ENCODE results near the gene ACAN. TPM values are rescaled to one million over a fixed set of nuclear protein-coding genes. Genes with fewer than 3 reads are reported as not detected.
A peak's percentile ranks its signal among the peaks of the same experiment; 100 is the strongest.

ACAN gene
- polyA plus RNA-seq, 3 donors, result not detected

GRCh38 chr15:88769161-88769971 is 33.9 kb upstream of the ACAN start:
- intact Hi-C loops (cut with micrococcal nuclease), result no loop called here
- peak overlapping the region in 1 of 2 donors; percentile 75 for H3K4me3 Mint-ChIP-seq
- H3K36me3 Mint-ChIP-seq, result no peaks in the 10 kb centered on the region
- Histone ChIP-seq H3K27ac (ENCODE audit: low read depth in 1 of 2, low read length in 2 of 2) (no peak overlapping the region), H3K9me3 (replicated peaks in 1 of 2; ENCODE audit: control insufficient read depth in 1 of 2, insufficient read depth in 1 of 2, low read length in 2 of 2) (peaks cover 9 to 20% of the 10 kb centered on the region in 2 donors), H4K20me1 (ENCODE audit: insufficient read depth, low read length) (no peaks in the 10 kb centered on the region), H2AFZ (ENCODE audit: insufficient read depth, low read depth, low read length, poor library complexity, severe bottlenecking) (no peak overlapping the region), H3K4me3 (replicated peaks in 1 of 3; ENCODE audit: low read depth in 2 of 3, low read length in 3 of 3) (no peak overlapping the region), H3K4me1 (ENCODE audit: control insufficient read depth in 1 of 2, insufficient read depth in 2 of 2, low read length in 2 of 2) (no peaks in the 10 kb centered on the region), H3K4me2 (replicated peaks; ENCODE audit: extremely low read depth, low read length, poor library complexity, severe bottlenecking) (no peak overlapping the region), H3K27me3 (ENCODE audit: control insufficient read depth in 2 of 2, insufficient read depth in 2 of 2, low read length in 2 of 2) (peaks cover 21 to 32% of the 10 kb centered on the region in 2 donors), H3K36me3 (replicated peaks in 1 of 2; ENCODE audit: control insufficient read depth in 1 of 2, insufficient read depth in 2 of 2, low read length in 2 of 2) (no peaks in the 10 kb centered on the region), H3K79me2 (ENCODE audit: insufficient read depth, low read length) (no peaks in the 10 kb centered on the region), H3K9ac (ENCODE audit: insufficient read depth, low read length, poor library complexity, severe bottlenecking) (no peak overlapping the region)
- peaks cover 2 to 27% (median 19%) of the 10 kb centered on the region in 7 donors for H3K9me3 Mint-ChIP-seq
- no peak for DNase-seq
- H3K4me1 Mint-ChIP-seq, result no peaks in the 10 kb centered on the region
- peaks cover 28 to 32% (median 30%) of the 10 kb centered on the region in 3 donors for H3K27me3 Mint-ChIP-seq (ENCODE audit: low read depth in 3 of 3)
- TF ChIP-seq CTCF (IDR thresholded peaks at IDR 0.05), result no peak
- 12% methylated on average over 32 of the region's 38 CpGs for WGBS (ENCODE audit: insufficient coverage)
- no peak overlapping the region for H3K27ac Mint-ChIP-seq

- H3K4me3 ChIP-seq (replicated peaks in 1 of 3; ENCODE audit: low read depth in 2 of 3, low read length in 3 of 3), result no peak overlapping the region
- H3K9me3 Mint-ChIP-seq, result peaks cover 2 to 24% (median 16%) of the 10 kb centered on the region in 7 donors
- peaks cover 5% of the 10 kb centered on the region in 2 donors for H3K27me3 ChIP-seq (ENCODE audit: control insufficient read depth in 2 of 2, insufficient read depth in 2 of 2, low read length in 2 of 2)
- no peak for TF ChIP-seq CTCF (IDR thresholded peaks at IDR 0.05)
- H3K27ac Mint-ChIP-seq, result no peak overlapping the region
- no peaks in the 10 kb centered on the region for H3K79me2 ChIP-seq (ENCODE audit: insufficient read depth, low read length)
- no peaks in the 10 kb centered on the region for H3K4me1 Mint-ChIP-seq
- no peaks in the 10 kb centered on the region for H4K20me1 ChIP-seq (ENCODE audit: insufficient read depth, low read length)
- peaks cover 6 to 13% (median 6%) of the 10 kb centered on the region in 3 donors for H3K27me3 Mint-ChIP-seq (ENCODE audit: low read depth in 3 of 3)
- H3K9me3 ChIP-seq (replicated peaks in 1 of 2; ENCODE audit: control insufficient read depth in 1 of 2, insufficient read depth in 1 of 2, low read length in 2 of 2), result peaks cover under 1 to 8% of the 10 kb centered on the region in 2 donors
- intact Hi-C loops (cut with micrococcal nuclease), result no loop called here
- H3K4me1 ChIP-seq (ENCODE audit: control insufficient read depth in 1 of 2, insufficient read depth in 2 of 2, low read length in 2 of 2), result no peaks in the 10 kb centered on the region
- 100% methylated on average over 1 of the region's 4 CpGs for WGBS (ENCODE audit: insufficient coverage)
- H2AFZ ChIP-seq (ENCODE audit: insufficient read depth, low read depth, low read length, poor library complexity, severe bottlenecking), result no peak overlapping the region
- no peak for DNase-seq
- H3K9ac ChIP-seq (ENCODE audit: insufficient read depth, low read length, poor library complexity, severe bottlenecking), result no peak overlapping the region
- H3K36me3 Mint-ChIP-seq, result no peaks in the 10 kb centered on the region
- no peaks in the 10 kb centered on the region for H3K36me3 ChIP-seq (replicated peaks in 1 of 2; ENCODE audit: control insufficient read depth in 1 of 2, insufficient read depth in 2 of 2, low read length in 2 of 2)
- H3K27ac ChIP-seq (ENCODE audit: low read depth in 1 of 2, low read length in 2 of 2), result no peak overlapping the region
- H3K4me2 ChIP-seq (replicated peaks; ENCODE audit: extremely low read depth, low read length, poor library complexity, severe bottlenecking), result no peak overlapping the region
- H3K4me3 Mint-ChIP-seq, result no peak overlapping the region
Measured at GRCh38 chr15:88775776-88776175, 27.5 kb upstream of the ACAN start.

Data from CD14-positive monocyte (primary cell).